Neuronal stem cell (in vitro differentiated cells): Measurements from ENCODE around the gene ALDH1L1.
A peak's percentile ranks its signal among the peaks of the same experiment; 100 is the strongest.

Experiments
- DNase-seq: peaks from one replicate; pipeline ENCODE4 v3.0.0-alpha.2; 2013; ENCODE audit warnings: low spot score
- H2AFZ ChIP-seq: one replicate; pipeline ENCODE4 v1.6.1; 2013; ENCODE audit warnings: mild to moderate bottlenecking, low read length, inconsistent platforms
- H2AK5ac ChIP-seq: 2 replicates; pipeline ENCODE4 v1.6.1; 2013; ENCODE audit warnings: low read depth, mild to moderate bottlenecking, inconsistent platforms, low read length, moderate library complexity, mixed read lengths
- H2BK120ac ChIP-seq: 2 replicates; pipeline ENCODE4 v1.6.1; 2013; ENCODE audit warnings: low read depth, mild to moderate bottlenecking, inconsistent platforms, low read length, moderate library complexity, mixed read lengths
- H2BK12ac ChIP-seq: one replicate; pipeline ENCODE4 v1.6.1; 2013; ENCODE audit warnings: low read length, inconsistent platforms
- H2BK15ac ChIP-seq: 2 replicates; pipeline ENCODE4 v1.6.1; 2013; ENCODE audit warnings: mild to moderate bottlenecking, low read length, inconsistent platforms, mixed read lengths
- H2BK5ac ChIP-seq: one replicate; pipeline ENCODE4 v1.6.1; 2013; ENCODE audit warnings: inconsistent platforms, mild to moderate bottlenecking, low read length, moderate library complexity
- H3K14ac ChIP-seq: one replicate; pipeline ENCODE4 v1.6.1; 2013; ENCODE audit warnings: low read length, inconsistent platforms
- H3K18ac ChIP-seq: 2 replicates; pipeline ENCODE4 v1.6.1; 2013; ENCODE audit warnings: low read length, inconsistent platforms
- H3K23ac ChIP-seq: 2 replicates; pipeline ENCODE4 v1.6.1; 2013; ENCODE audit warnings: low read depth, mild to moderate bottlenecking, mixed read lengths, low read length, inconsistent platforms; ENCODE audit not compliant: poor library complexity
- H3K27ac ChIP-seq: replicated peaks from 3 replicates; pipeline ENCODE4 v1.5.1; 2013; ENCODE audit warnings: low read length, inconsistent platforms
- H3K27me3 ChIP-seq, 3 experiments: 2 replicates each; pipeline ENCODE4 v1.6.1; 2013; ENCODE audit warnings: low read length in 3 of 3, mild to moderate bottlenecking in 2 of 3, inconsistent platforms in 1 of 3, low read depth in 1 of 3, mixed read lengths in 1 of 3, moderate library complexity in 1 of 3; ENCODE audit not compliant: control insufficient read depth in 3 of 3, insufficient read depth in 3 of 3
- H3K36me3 ChIP-seq, 2 donors: replicated peaks in 1 of 2; 2 replicates each; pipeline ENCODE4 v1.6.1; 2013; ENCODE audit warnings: low read length in 2 of 2; ENCODE audit not compliant: control insufficient read depth in 2 of 2, insufficient read depth in 2 of 2
- H3K4ac ChIP-seq: 2 replicates; pipeline ENCODE4 v1.6.1; 2013; ENCODE audit warnings: inconsistent platforms, mild to moderate bottlenecking, low read length, moderate library complexity
- H3K4me1 ChIP-seq, 2 donors: 1 replicate in 1 of 2; 2 replicates in 1 of 2; pipeline ENCODE4 v1.6.1; 2013; ENCODE audit warnings: low read length in 2 of 2, low read depth in 1 of 2; ENCODE audit not compliant: control insufficient read depth in 2 of 2, insufficient read depth in 1 of 2
- H3K4me2 ChIP-seq: one replicate; pipeline ENCODE4 v1.6.1; 2013; ENCODE audit warnings: mild to moderate bottlenecking, low read length, inconsistent platforms; ENCODE audit not compliant: insufficient read depth, poor library complexity, severe bottlenecking
- H3K4me3 ChIP-seq, 2 donors: 2 replicates each; pipeline ENCODE4 v1.5.1; 2013; ENCODE audit warnings: low read length in 2 of 2, mild to moderate bottlenecking in 2 of 2, inconsistent platforms in 1 of 2, moderate library complexity in 1 of 2
- H3K79me1 ChIP-seq: one replicate; pipeline ENCODE4 v1.6.1; 2013; ENCODE audit warnings: low read depth, mild to moderate bottlenecking, inconsistent platforms, low read length, moderate library complexity
- H3K9ac ChIP-seq: one replicate; pipeline ENCODE4 v1.6.1; 2013; ENCODE audit warnings: mild to moderate bottlenecking, low read depth, low read length, inconsistent platforms; ENCODE audit not compliant: poor library complexity
- H3K9me3 ChIP-seq, 2 donors: replicated peaks in 1 of 2; 2 replicates each; pipeline versions ENCODE3 to v1.6.1; 2013; ENCODE audit warnings: low read length in 2 of 2, mild to moderate bottlenecking in 2 of 2, inconsistent platforms in 1 of 2, low read depth in 1 of 2, mixed read lengths in 1 of 2, moderate library complexity in 1 of 2; ENCODE audit not compliant: control insufficient read depth in 2 of 2, insufficient read depth in 1 of 2
- H4K8ac ChIP-seq: one replicate; pipeline ENCODE4 v1.6.1; 2013; ENCODE audit warnings: low read depth, mild to moderate bottlenecking, inconsistent platforms, low read length, moderate library complexity
- H4K91ac ChIP-seq: one replicate; pipeline ENCODE4 v1.6.1; 2013; ENCODE audit warnings: low read length, low read depth, mild to moderate bottlenecking, inconsistent platforms; ENCODE audit not compliant: poor library complexity
- WGBS, 2 donors: extraction: QIAGEN DNeasy Blood & Tissue Kit; methylation state at CpG; one replicate each; pipeline ENCODE4 v1.1.7; 2013; ENCODE audit warnings: missing lambda C conversion rate in 2 of 2, mixed read lengths in 1 of 2; ENCODE audit not compliant: insufficient read length in 2 of 2, insufficient replicate concordance in 1 of 2; ENCODE audit errors: extremely low coverage in 2 of 2; 5-methylcytosine and 5-hydroxymethylcytosine counted together

ALDH1L1 gene

GRCh38 chr3:126213379-126214028, 33.1 kb upstream of the ALDH1L1 start:
- Histone ChIP-seq H3K9ac (peak overlapping the region; percentile 71), H3K27me3 (peaks cover 0 to 14% (median 0%) of the 10 kb centered on the region in 3 experiments), H3K4me1 (peaks cover 4 to 6% of the 10 kb centered on the region in 2 donors), H2BK5ac (peak overlapping the region; percentile 80), H3K4ac (no peak overlapping the region), H2BK120ac (peak overlapping the region; percentile 52), H3K27ac (peak overlapping the region; percentile 44), H3K23ac (peak overlapping the region; percentile 25), H3K4me2 (peak overlapping the region; percentile 54), H2BK12ac (peak overlapping the region; percentile 76), H3K4me3 (peak overlapping the region; percentile 47 to 73), H3K36me3 (no peaks in the 10 kb centered on the region), H3K9me3 (peaks cover 0 to 3% of the 10 kb centered on the region in 2 donors), H2BK15ac (peak overlapping the region; percentile 94), H3K18ac (peak overlapping the region; percentile 90), H2AK5ac (peak overlapping the region; percentile 42), H3K14ac (peak overlapping the region; percentile 65), H4K91ac (peak overlapping the region; percentile 98), H4K8ac (peak overlapping the region; percentile 83), H2AFZ (peak overlapping the region; percentile 100), H3K79me1 (no peaks in the 10 kb centered on the region)
- WGBS, 2 donors, result no CpG with 5 or more reads among the region's 50 CpGs
- DNase-seq, result no peak

- Histone ChIP-seq H3K9me3 (peaks cover 0 to 3% of the 10 kb centered on the region in 2 donors), H3K4me3 (peak overlapping the region; percentile 47 to 73), H3K27me3 (peaks cover 0 to 14% (median 0%) of the 10 kb centered on the region in 3 experiments), H3K23ac (no peak overlapping the region), H3K4ac (no peak overlapping the region), H3K27ac (peak overlapping the region; percentile 44), H3K18ac (peak overlapping the region; percentile 91), H2BK5ac (no peak overlapping the region), H3K4me2 (peak overlapping the region; percentile 67), H3K36me3 (no peaks in the 10 kb centered on the region), H3K9ac (peak overlapping the region; percentile 86), H3K4me1 (peaks cover 4 to 6% of the 10 kb centered on the region in 2 donors), H2BK15ac (peak overlapping the region; percentile 94), H2BK120ac (peak overlapping the region; percentile 47), H3K14ac (peak overlapping the region; percentile 6), H2AFZ (peak overlapping the region; percentile 100), H2BK12ac (no peak overlapping the region), H3K79me1 (no peaks in the 10 kb centered on the region), H4K91ac (no peak overlapping the region), H4K8ac (peak overlapping the region; percentile 83), H2AK5ac (no peak overlapping the region)
- peak; percentile 81 for DNase-seq
- WGBS, 2 donors, result no CpG with 5 or more reads among the region's 57 CpGs
Observed at GRCh38 chr3:126212620-126213378, 32.4 kb upstream of the ALDH1L1 start.

- no peak for DNase-seq
- H3K4me2 ChIP-seq, result no peak overlapping the region
- H3K27ac ChIP-seq, result no peak overlapping the region
- no peaks in the 10 kb centered on the region for H3K79me1 ChIP-seq
- no peak overlapping the region for H2BK15ac ChIP-seq
- H3K9me3 ChIP-seq, result peaks cover 0 to 3% of the 10 kb centered on the region in 2 donors
- no peak overlapping the region for H4K91ac ChIP-seq
- H3K4me1 ChIP-seq, result peaks cover 4 to 6% of the 10 kb centered on the region in 2 donors
- H3K27me3 ChIP-seq, result peaks cover 0 to 14% (median 0%) of the 10 kb centered on the region in 3 experiments
- no peak overlapping the region for H3K9ac ChIP-seq
- H3K36me3 ChIP-seq, result no peaks in the 10 kb centered on the region
- no peak overlapping the region for H2BK12ac ChIP-seq
- H2AK5ac ChIP-seq, result no peak overlapping the region
- peak overlapping the region; percentile 100 for H2AFZ ChIP-seq
- no peak overlapping the region for H3K4ac ChIP-seq
- no peak overlapping the region for H3K23ac ChIP-seq
- no CpG with 5 or more reads among the region's 2 CpGs for WGBS, 2 donors
- H3K4me3 ChIP-seq, result no peak overlapping the region
- no peak overlapping the region for H3K14ac ChIP-seq
- no peak overlapping the region for H2BK5ac ChIP-seq
- H3K18ac ChIP-seq, result peak overlapping the region; percentile 76
- H2BK120ac ChIP-seq, result no peak overlapping the region
- H4K8ac ChIP-seq, result no peak overlapping the region
Observed at GRCh38 chr3:126212250-126212619, 31.8 kb upstream of the ALDH1L1 start.

GRCh38 chr3:126211569-126211968, 31.2 kb upstream of the ALDH1L1 start:
- Histone ChIP-seq H3K4me3 (no peak overlapping the region), H3K36me3 (no peaks in the 10 kb centered on the region), H2BK12ac (no peak overlapping the region), H2BK15ac (no peak overlapping the region), H3K9me3 (peaks cover 0 to 3% of the 10 kb centered on the region in 2 donors), H3K27me3 (peaks cover 0 to 14% (median 0%) of the 10 kb centered on the region in 3 experiments), H2AFZ (no peak overlapping the region), H2AK5ac (peak overlapping the region; percentile 27), H3K4me2 (no peak overlapping the region), H3K4me1 (peaks cover 4 to 6% of the 10 kb centered on the region in 2 donors), H3K14ac (no peak overlapping the region), H2BK5ac (no peak overlapping the region), H3K18ac (peak overlapping the region; percentile 24), H3K9ac (no peak overlapping the region), H4K91ac (no peak overlapping the region), H3K79me1 (no peaks in the 10 kb centered on the region), H4K8ac (no peak overlapping the region), H2BK120ac (no peak overlapping the region), H3K27ac (no peak overlapping the region), H3K4ac (no peak overlapping the region), H3K23ac (no peak overlapping the region)
- no CpG with 5 or more reads among the region's 7 CpGs for WGBS, 2 donors
- DNase-seq, result no peak
